OCI-LY7 (cell line): ENCODE results near the gene PPP1R7. TPM values are rescaled to one million over a fixed set of nuclear protein-coding genes. Genes with fewer than 3 reads are reported as not detected.

Experiments used
- BruUV-seq: library from RNA; stranded (reverse); fragments of 400-500 nt; replicated peaks from 2 replicates; lab custom pipeline; 2021; lab: Mats Ljungman, UMichigan
- CTCF ChIA-PET: fragments of 300-600 bp; sonication (Branson Sonifier 250); formaldehyde crosslinking; loops from one replicate; lab custom pipeline; 2022; ENCODE audit warnings: antibody characterized with exemption; ENCODE audit not compliant: unreplicated experiment; lab: Charles Lee
- POLR2A ChIA-PET: fragments of 300-600 bp; sonication (Branson Sonifier 250); formaldehyde crosslinking; loops from one replicate; lab custom pipeline; 2022; ENCODE audit warnings: antibody characterized with exemption; lab: Charles Lee
- DNase-seq: peaks from one replicate; pipeline ENCODE4 v3.0.0-alpha.2; 2015; ENCODE audit warnings: low spot score
- H2AFZ ChIP-seq: fragments of 200-600 bp; sonication (generic), shearing (Covaris generic); 2 replicates; pipeline ENCODE4 v1.6.1; 2014; ENCODE audit warnings: mild to moderate bottlenecking, antibody characterized with exemption, low read length, moderate library complexity
- H3K27ac ChIP-seq: fragments of 200-600 bp; sonication (generic); 2 replicates; pipeline ENCODE4 v1.5.1; 2014; ENCODE audit warnings: mixed run types, low read depth, mild to moderate bottlenecking, moderate library complexity, low read length, inconsistent platforms; ENCODE audit not compliant: poor library complexity, severe bottlenecking
- H3K36me3 ChIP-seq: fragments of 200-600 bp; sonication (generic); 2 replicates; pipeline ENCODE4 v1.6.1; 2014; ENCODE audit warnings: mild to moderate bottlenecking, antibody characterized with exemption, low read length, moderate library complexity, mixed read lengths; ENCODE audit not compliant: insufficient read depth
- H3K4me1 ChIP-seq: fragments of 200-600 bp; sonication (generic); 2 replicates; pipeline ENCODE4 v1.5.1; 2014; ENCODE audit warnings: mild to moderate bottlenecking, low read length; ENCODE audit not compliant: insufficient read depth, poor library complexity, severe bottlenecking
- H3K4me2 ChIP-seq: fragments of 200-600 bp; sonication (generic); 2 replicates; pipeline ENCODE4 v1.6.1; 2014; ENCODE audit warnings: mild to moderate bottlenecking, low read length
- H3K4me3 ChIP-seq: fragments of 200-600 bp; sonication (generic); 2 replicates; pipeline ENCODE4 v1.5.1; 2014; ENCODE audit warnings: mild to moderate bottlenecking, low read depth, low read length; ENCODE audit not compliant: poor library complexity, severe bottlenecking
- H3K79me2 ChIP-seq: fragments of 200-600 bp; sonication (generic); 2 replicates; pipeline ENCODE4 v1.6.1; 2016; ENCODE audit warnings: low read depth, mild to moderate bottlenecking, low read length, moderate library complexity, mixed read lengths; ENCODE audit not compliant: insufficient read depth
- H3K9me2 ChIP-seq: fragments of 200-600 bp; sonication (generic); 2 replicates; pipeline ENCODE4 v1.6.1; 2016; ENCODE audit warnings: mild to moderate bottlenecking, low read length, mixed read lengths; ENCODE audit not compliant: insufficient read depth
- H3K9me3 ChIP-seq: fragments of 200-600 bp; sonication (generic); 2 replicates; pipeline ENCODE4 v1.6.1; 2014; ENCODE audit warnings: mild to moderate bottlenecking, mixed run types, low read length, mixed read lengths
- H4K20me1 ChIP-seq: fragments of 200-600 bp; sonication (generic); 2 replicates; pipeline ENCODE4 v1.6.1; 2014; ENCODE audit warnings: mild to moderate bottlenecking, antibody characterized with exemption, low read length, moderate library complexity, mixed read lengths; ENCODE audit not compliant: insufficient read depth
- CTCF ChIP-seq: fragments of 200-600 bp; sonication (generic); conservative IDR thresholded peaks from 2 replicates; pipeline ENCODE4 v1.5.1; 2014; ENCODE audit warnings: mild to moderate bottlenecking, antibody characterized with exemption, low read length, moderate library complexity, mixed read lengths
- EZH2phosphoT487 ChIP-seq: fragments of 200-600 bp; sonication (generic); IDR thresholded peaks from 2 replicates; pipeline ENCODE4 v1.6.1; 2018; ENCODE audit warnings: low read depth, borderline replicate concordance, mild to moderate bottlenecking, mixed run types, antibody characterized with exemption, low read length, moderate library complexity, mixed read lengths
- intact Hi-C: fragments of 100-400 bp; cut with micrococcal nuclease; formaldehyde crosslinking; loops from one replicate; pipeline ENCODE4 v1.10.0; 2022; ENCODE audit not compliant: unreplicated experiment
- total RNA-seq, 2 experiments: library from RNA; depleted of rRNA in 1 of 2; stranded (reverse); fragments of >200 nt in 1 of 2; shearing (Covaris generic) in 1 of 2; gene quantifications; 2 replicates each; pipeline ENCODE4 v1.2.3, GENCODE V29; 2014 to 2022

PPP1R7 gene
- total RNA-seq, 2 experiments from 2014 or later: 46.0 to 82.0 TPM

GRCh38 chr2:241205086-241205485 is 54.8 kb downstream of the PPP1R7 start:
- no peak for TF ChIP-seq EZH2phosphoT487
- TF ChIP-seq CTCF: no peak
- Histone ChIP-seq H3K9me3 (no peaks in the 10 kb centered on the region), H3K79me2 (no peaks in the 10 kb centered on the region), H3K9me2 (no peaks in the 10 kb centered on the region), H3K4me3 (no peak overlapping the region), H3K4me1 (no peaks in the 10 kb centered on the region), H3K36me3 (no peaks in the 10 kb centered on the region), H3K4me2 (no peak overlapping the region), H4K20me1 (no peaks in the 10 kb centered on the region), H2AFZ (no peak overlapping the region), H3K27ac (no peak overlapping the region)
- CTCF ChIA-PET: no interaction called here
- POLR2A ChIA-PET: no interaction called here
- DNase-seq: no peak
- BruUV-seq: no TSS peak
- intact Hi-C loops: no loop called here

- H3K4me3 ChIP-seq: no peak overlapping the region
- CTCF ChIA-PET: interaction anchor here (0.6 kb wide), 1 partner anchor 9 kb away, joined by 5 read pairs; no protein-coding TSS in a partner anchor
These were observed 56.9 kb downstream of the PPP1R7 start for GRCh38 chr2:241207151-241207550.

More at GRCh38 chr2:241207151-241207550, 56.9 kb downstream of the PPP1R7 start:
- BruUV-seq: no TSS peak
- Histone ChIP-seq H3K36me3 (no peaks in the 10 kb centered on the region), H3K4me1 (no peaks in the 10 kb centered on the region), H3K27ac (no peak overlapping the region), H3K79me2 (no peaks in the 10 kb centered on the region), H3K4me2 (no peak overlapping the region), H3K9me3 (no peaks in the 10 kb centered on the region), H4K20me1 (no peaks in the 10 kb centered on the region), H3K9me2 (no peaks in the 10 kb centered on the region), H2AFZ (no peak overlapping the region)
- intact Hi-C loops: no loop called here
- POLR2A ChIA-PET: no interaction called here
- TF ChIP-seq CTCF: no peak
- no peak for TF ChIP-seq EZH2phosphoT487
- DNase-seq: no peak
